Fibroblast of skin of left biceps (primary cell): ENCODE results near the gene AURKAIP1.
"Not testable (repeated sequence)": the region's sequence is repeated elsewhere in the genome, so short reads cannot be mapped to it uniquely, and the experiment has no call there.

Experiments
- DNase-seq, 2 experiments: peaks; one replicate each; pipeline ENCODE4 v3.0.0-alpha.2; 2013; ENCODE audit warnings: low read depth in 2 of 2

AURKAIP1 gene

GRCh38 chr1:1374929-1375662 is at the start of gene AURKAIP1:
Gene AURKAIP1 (minus strand): TSS chr1:1375207. CDS start chr1:1374756, 451 bp downstream.
- DNase-seq: peak; percentile 99

- no peak for DNase-seq
These were observed 49.7 kb upstream of the AURKAIP1 start for GRCh38 chr1:1424707-1425106.

DNA sequence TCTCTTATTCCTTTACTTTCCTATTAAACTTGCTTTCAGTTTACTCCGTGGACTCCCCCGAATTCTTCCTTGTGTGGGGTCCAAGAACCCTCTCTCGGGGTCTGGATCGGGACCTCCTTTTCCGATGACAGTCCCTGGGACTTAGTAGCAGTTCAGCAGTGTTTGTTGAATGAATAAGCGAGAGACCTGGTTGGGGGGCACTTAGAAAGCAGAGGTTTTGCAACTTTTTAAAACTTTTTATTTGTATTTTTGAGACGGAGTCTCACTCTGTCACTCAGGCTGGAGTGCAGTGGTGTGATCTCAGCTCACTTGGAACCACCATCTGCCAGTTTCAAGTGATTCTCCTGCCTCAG is 48.2 kb upstream of the AURKAIP1 start:
- DNase-seq: no peak

- DNase-seq: peak in 1 of 2 experiments; percentile 18
These were observed 47.6 kb upstream of the AURKAIP1 start for GRCh38 chr1:1422465-1423244.

- no peak for DNase-seq
These were observed 47.0 kb upstream of the AURKAIP1 start for GRCh38 chr1:1421907-1422464.

DNA sequence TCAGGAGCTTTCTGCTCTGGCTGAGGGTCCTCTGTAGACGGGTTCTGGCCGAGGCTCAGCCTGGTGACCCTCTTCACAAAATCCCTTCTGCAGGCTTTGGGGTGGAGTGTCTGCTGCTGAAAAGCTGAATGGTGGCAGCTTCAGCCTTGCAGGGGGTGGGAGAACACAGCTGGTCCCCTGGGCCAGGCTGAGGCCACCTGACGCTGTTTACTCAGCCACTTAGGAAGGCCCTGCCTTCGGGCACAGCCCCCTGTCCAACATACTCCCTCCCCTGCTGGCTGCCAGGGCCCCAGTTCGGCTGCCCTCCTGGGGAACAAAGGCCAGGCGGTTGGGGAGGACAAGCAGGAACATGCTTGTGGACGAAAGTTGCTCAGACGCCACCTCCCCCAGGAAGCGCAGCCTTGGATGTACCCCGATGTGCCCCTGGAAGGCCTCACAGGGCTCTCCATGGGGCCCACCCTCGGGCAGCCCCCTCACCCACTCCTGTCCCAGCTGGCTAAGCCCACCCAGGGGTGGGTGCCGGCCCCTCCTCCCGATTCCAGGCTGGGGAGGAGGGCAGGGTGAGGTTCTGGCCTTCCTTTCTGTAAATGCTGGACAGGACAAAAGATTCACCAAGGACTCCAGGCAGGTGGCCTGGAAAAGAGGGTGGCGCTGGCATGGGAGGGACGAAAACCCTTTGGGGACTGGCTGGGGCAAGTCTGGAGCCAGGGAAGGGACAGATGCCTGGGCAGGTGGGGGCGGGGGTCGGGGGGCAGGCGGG is 46.3 kb upstream of the AURKAIP1 start, which contains the start of gene ANKRD65:
ANKRD65 (minus strand) TSS at position 130 of the 760 bp plus-strand sequence. CDS start 271 bp downstream, outside the sequence.
- no peak for DNase-seq

DNA sequence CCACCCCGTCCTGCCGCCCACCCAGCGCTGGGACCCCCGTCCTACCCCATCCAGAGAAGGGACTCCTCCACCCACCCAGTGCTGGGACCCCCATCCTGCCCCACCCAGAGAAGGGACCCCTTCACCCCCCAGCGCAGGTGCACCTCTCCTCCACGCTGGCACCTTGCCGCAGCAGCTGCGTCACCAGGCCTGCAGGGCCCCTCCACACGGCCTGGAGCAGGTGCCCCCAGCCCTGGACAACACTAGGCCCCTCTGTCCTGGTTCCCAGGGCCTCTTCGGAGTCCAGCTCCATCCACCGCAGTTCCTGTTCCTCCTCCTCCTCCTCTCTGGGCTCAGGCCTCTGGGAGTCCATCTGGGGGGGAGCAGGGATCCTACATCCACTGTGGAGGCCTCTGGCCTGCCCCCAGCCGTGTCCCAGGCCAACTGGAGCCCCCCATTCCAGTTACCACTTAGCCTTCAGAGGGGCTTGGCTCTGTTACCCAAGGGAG is 45.7 kb upstream of the AURKAIP1 start:
- no peak for DNase-seq

DNA sequence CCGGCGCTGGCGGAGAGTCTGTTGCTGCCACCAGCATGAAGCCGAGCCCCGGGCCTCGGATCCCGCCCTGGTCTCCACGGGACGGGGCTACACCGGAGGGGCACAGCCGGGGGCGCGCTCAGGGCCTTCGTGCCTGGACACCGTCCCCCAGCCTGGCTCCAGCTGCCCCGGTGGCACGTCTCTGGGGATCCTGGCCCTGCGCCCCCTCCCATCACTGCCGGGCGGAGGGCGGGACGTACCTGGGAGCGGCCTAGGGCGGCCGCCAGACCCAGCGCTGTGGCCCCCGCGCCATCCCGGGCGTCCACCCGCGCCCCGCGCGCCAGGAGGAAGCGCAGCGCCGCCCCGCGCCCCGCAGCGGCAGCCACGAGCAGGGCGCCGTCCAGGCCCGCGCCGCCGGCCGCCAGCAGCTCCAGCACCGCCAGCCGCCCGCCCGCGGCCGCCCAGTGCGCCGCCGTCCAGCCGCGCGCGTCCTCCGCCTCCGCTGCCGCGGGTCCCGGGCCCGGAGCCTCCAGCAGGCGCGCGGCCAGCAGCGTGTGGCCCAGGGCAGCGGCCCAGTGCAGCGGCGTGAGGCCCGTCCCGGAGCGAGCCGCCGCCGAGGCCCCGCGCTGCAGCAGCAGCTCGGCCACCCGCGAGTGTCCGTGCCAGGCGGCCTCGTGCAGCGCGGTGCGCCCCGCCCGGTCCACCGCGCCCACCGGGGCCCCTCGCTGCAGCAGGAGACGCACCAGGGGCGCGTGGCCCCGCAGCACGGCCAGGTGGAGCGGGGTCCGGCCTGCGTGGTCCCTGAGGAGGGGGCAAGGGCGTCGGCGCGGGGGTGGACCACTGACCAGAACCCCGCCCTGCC is 45.0 kb upstream of the AURKAIP1 start:
- no peak for DNase-seq

GRCh38 chr1:1419363-1419812 is 44.4 kb upstream of the AURKAIP1 start:
- DNase-seq: no peak

- DNase-seq: no peak
These were observed 43.7 kb upstream of the AURKAIP1 start for GRCh38 chr1:1418464-1419362.

GRCh38 chr1:1417825-1418463 is 42.9 kb upstream of the AURKAIP1 start:
- not testable (repeated sequence) for DNase-seq

- DNase-seq: not testable (repeated sequence)
These were observed 42.4 kb upstream of the AURKAIP1 start for GRCh38 chr1:1417396-1417795.

DNA sequence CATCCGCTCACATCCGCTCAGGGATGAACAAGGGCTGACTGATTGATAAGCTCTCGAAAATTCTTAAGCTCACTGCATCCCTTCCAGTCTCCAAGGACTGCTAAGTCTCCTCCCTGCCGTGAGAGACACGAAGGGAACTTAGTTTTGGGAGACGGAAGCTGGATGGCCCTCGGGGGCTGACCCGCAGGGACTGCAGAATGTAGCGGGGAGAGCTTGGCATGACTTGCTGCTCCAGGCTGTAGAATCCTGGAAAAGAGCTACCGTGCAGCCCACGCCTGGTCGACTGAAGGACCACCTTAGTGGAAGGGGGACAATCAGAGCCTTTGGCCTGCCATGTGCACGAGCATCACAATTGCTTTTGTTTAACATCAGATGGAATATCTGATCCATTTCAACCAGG is 40.7 kb upstream of the AURKAIP1 start:
- DNase-seq: no peak

- DNase-seq: not testable (repeated sequence)
These were observed 37.4 kb upstream of the AURKAIP1 start for GRCh38 chr1:1412311-1412902.

- DNase-seq: no peak
These were observed 36.6 kb upstream of the AURKAIP1 start for GRCh38 chr1:1411626-1412025.

DNA sequence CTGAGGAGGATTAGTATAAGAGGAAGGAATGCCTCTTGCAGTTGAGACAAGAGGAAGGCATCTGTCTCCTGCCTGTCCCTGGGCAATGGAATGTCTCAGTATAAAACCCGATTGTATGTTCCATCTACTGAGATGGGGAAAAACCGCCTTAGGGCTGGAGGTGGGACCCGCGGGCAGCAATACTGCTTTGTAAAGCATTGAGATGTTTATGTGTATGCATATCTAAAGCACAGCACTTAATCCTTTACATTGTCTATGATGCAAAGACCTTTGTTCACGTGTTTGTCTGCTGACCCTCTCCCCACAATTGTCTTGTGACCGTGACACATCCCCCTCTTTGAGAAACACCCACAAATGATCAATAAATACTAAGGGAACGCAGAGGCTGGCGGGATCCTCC is 35.2 kb upstream of the AURKAIP1 start:
- DNase-seq: not testable (repeated sequence)

- DNase-seq: no peak
These were observed 32.8 kb upstream of the AURKAIP1 start for GRCh38 chr1:1407636-1408318.
